DND-41 (cell line): ENCODE results near the gene GLOD5.

Source experiments
- ATAC-seq: fragments of 200-7000 bp; cut with Tn5 transposase; 3 replicates; pipeline ENCODE4 v1.9.1; 2021; ENCODE audit warnings: low read depth; ENCODE audit not compliant: insufficient read depth
- DNase-seq: peaks from one replicate; pipeline ENCODE4 v3.0.0-alpha.2; 2020
- H2AFZ ChIP-seq: 2 replicates; pipeline ENCODE4 v1.6.0; 2012; ENCODE audit warnings: low read depth, low read length
- H3K27ac ChIP-seq: 2 replicates; pipeline ENCODE4 v1.5.1; 2012; ENCODE audit warnings: low read length, inconsistent platforms
- H3K27me3 ChIP-seq: fragments of 200-600 bp; sonication (generic); 2 replicates; pipeline ENCODE4 v1.6.0; 2012; ENCODE audit warnings: low read length, mild to moderate bottlenecking, inconsistent platforms; ENCODE audit not compliant: insufficient read depth, poor library complexity
- H3K36me3 ChIP-seq: 2 replicates; pipeline ENCODE4 v1.5.1; 2012; ENCODE audit warnings: low read length, inconsistent platforms; ENCODE audit not compliant: insufficient read depth
- H3K4me1 ChIP-seq: 2 replicates; pipeline ENCODE4 v1.5.1; 2012; ENCODE audit warnings: mild to moderate bottlenecking, low read length; ENCODE audit not compliant: insufficient read depth
- H3K4me2 ChIP-seq: 2 replicates; pipeline ENCODE4 v1.6.0; 2012; ENCODE audit warnings: mild to moderate bottlenecking, moderate library complexity, low read length, inconsistent platforms; ENCODE audit not compliant: insufficient read depth
- H3K4me3 ChIP-seq, 2 experiments: fragments of 200-600 bp in 1 of 2; shearing (Covaris generic) in 1 of 2; 2 replicates each; pipeline ENCODE4 v1.5.1; 2012 to 2016; ENCODE audit warnings: inconsistent platforms in 2 of 2, low read length in 2 of 2, mild to moderate bottlenecking in 2 of 2, low read depth in 1 of 2, moderate library complexity in 1 of 2
- H3K79me2 ChIP-seq: 2 replicates; pipeline ENCODE4 v1.6.0; 2012; ENCODE audit warnings: low read length, inconsistent platforms; ENCODE audit not compliant: insufficient read depth
- H3K9ac ChIP-seq: 2 replicates; pipeline ENCODE4 v1.6.0; 2012; ENCODE audit warnings: low read depth, mild to moderate bottlenecking, inconsistent platforms, low read length, moderate library complexity
- H3K9me3 ChIP-seq: 2 replicates; pipeline ENCODE4 v1.5.1; 2012; ENCODE audit warnings: low read length, moderate library complexity, mild to moderate bottlenecking, inconsistent platforms; ENCODE audit not compliant: insufficient read depth, severe bottlenecking
- H4K20me1 ChIP-seq: 2 replicates; pipeline ENCODE4 v1.6.0; 2012; ENCODE audit warnings: low read length; ENCODE audit not compliant: insufficient read depth
- CTCF ChIP-seq: IDR thresholded peaks from 2 replicates; pipeline ENCODE4 v1.5.1; 2012; ENCODE audit warnings: borderline replicate concordance, low read length, moderate library complexity, mild to moderate bottlenecking; ENCODE audit not compliant: poor library complexity, severe bottlenecking; ENCODE audit errors: extremely low read depth
- EZH2 ChIP-seq: IDR thresholded peaks from 3 replicates; pipeline ENCODE4 v1.6.1; 2012; ENCODE audit warnings: borderline replicate concordance, low read depth, mild to moderate bottlenecking, moderate library complexity, low read length, inconsistent platforms; ENCODE audit not compliant: severe bottlenecking

GLOD5 gene

GRCh38 chrX:48814722-48815121 is 53.2 kb downstream of the GLOD5 start:
- Histone ChIP-seq H3K27ac (no peak overlapping the region), H4K20me1 (no peaks in the 10 kb centered on the region), H3K79me2 (no peaks in the 10 kb centered on the region), H3K4me1 (no peaks in the 10 kb centered on the region), H3K4me3 (no peak overlapping the region), H3K9me3 (no peaks in the 10 kb centered on the region), H3K36me3 (peaks cover 26% of the 10 kb centered on the region), H2AFZ (no peak overlapping the region), H3K27me3 (no peaks in the 10 kb centered on the region), H3K9ac (no peak overlapping the region), H3K4me2 (no peak overlapping the region)
- TF ChIP-seq EZH2 = no peak
- no peak for TF ChIP-seq CTCF
- ATAC-seq = no peak
- DNase-seq = no peak

- H3K4me3 ChIP-seq = no peak overlapping the region
- H3K4me1 ChIP-seq = no peaks in the 10 kb centered on the region
- H3K9me3 ChIP-seq = no peaks in the 10 kb centered on the region
- no peak overlapping the region for H2AFZ ChIP-seq
- H3K4me2 ChIP-seq = no peak overlapping the region
- no peak for ATAC-seq
- no peaks in the 10 kb centered on the region for H3K27me3 ChIP-seq
- DNase-seq = no peak
- no peaks in the 10 kb centered on the region for H4K20me1 ChIP-seq
- no peak overlapping the region for H3K27ac ChIP-seq
- no peak for TF ChIP-seq CTCF
- TF ChIP-seq EZH2 = no peak
- peaks cover 30% of the 10 kb centered on the region for H3K36me3 ChIP-seq
- H3K79me2 ChIP-seq = no peaks in the 10 kb centered on the region
- H3K9ac ChIP-seq = no peak overlapping the region
Observed at GRCh38 chrX:48815266-48815665, 53.7 kb downstream of the GLOD5 start.

- DNase-seq (no peak), ATAC-seq (no peak)
- Histone ChIP-seq H3K9me3 (no peaks in the 10 kb centered on the region), H3K4me1 (no peaks in the 10 kb centered on the region), H3K4me3 (no peak overlapping the region), H3K36me3 (peaks cover 33% of the 10 kb centered on the region), H4K20me1 (no peaks in the 10 kb centered on the region), H3K27me3 (no peaks in the 10 kb centered on the region), H2AFZ (no peak overlapping the region), H3K27ac (no peak overlapping the region), H3K79me2 (no peaks in the 10 kb centered on the region), H3K9ac (no peak overlapping the region), H3K4me2 (no peak overlapping the region)
- TF ChIP-seq CTCF (no peak), EZH2 (no peak)
Observed at GRCh38 chrX:48816014-48816810, 54.7 kb downstream of the GLOD5 start.
